Measurements from ENCODE around the gene PCOLCE2. TPM values are rescaled to one million over a fixed set of nuclear protein-coding genes. Genes with fewer than 3 reads are reported as not detected.

The PCOLCE2 gene
- total RNA-seq, 2 experiments from 2014 or later, result not detected

DNA sequence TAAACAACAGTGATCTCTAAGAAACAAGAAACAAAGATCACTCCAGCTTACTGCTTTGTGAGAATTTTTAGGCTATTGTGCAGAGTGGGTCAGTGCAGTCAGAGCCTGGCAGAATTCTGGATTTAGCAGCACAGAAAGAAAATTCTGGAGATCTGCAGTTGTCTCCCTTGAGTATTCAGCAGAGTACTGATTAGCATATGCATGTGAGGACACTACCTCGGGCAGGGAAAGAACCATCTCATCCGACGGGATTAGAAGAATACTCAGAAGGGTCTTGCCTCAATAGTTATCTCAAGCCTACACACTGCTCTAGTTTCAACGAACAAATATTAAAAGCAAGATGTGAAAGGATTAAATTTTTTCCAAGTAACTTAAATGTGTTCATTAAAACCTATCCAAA is 94.4 kb downstream of the PCOLCE2 start:
- TF ChIP-seq CTCF (conservative IDR thresholded peaks at IDR 0.05; ENCODE audit: low read length), result no peak
- TF ChIP-seq EZH2phosphoT487 (IDR thresholded peaks at IDR 0.05; ENCODE audit: borderline replicate concordance, low read depth, low read length), result no peak

GRCh38 chr3:142787719-142788118 is 101.2 kb downstream of the PCOLCE2 start:
- Histone ChIP-seq H3K36me3 (ENCODE audit: insufficient read depth, low read length) (no peaks in the 10 kb centered on the region), H3K27ac (ENCODE audit: low read depth, low read length, poor library complexity, severe bottlenecking) (no peak overlapping the region), H3K4me1 (ENCODE audit: insufficient read depth, low read length, poor library complexity, severe bottlenecking) (no peaks in the 10 kb centered on the region), H3K9me3 (ENCODE audit: low read length) (no peaks in the 10 kb centered on the region), H4K20me1 (ENCODE audit: insufficient read depth, low read length) (no peaks in the 10 kb centered on the region), H3K9me2 (ENCODE audit: insufficient read depth, low read length) (no peaks in the 10 kb centered on the region), H2AFZ (ENCODE audit: low read length) (no peak overlapping the region), H3K79me2 (ENCODE audit: insufficient read depth, low read depth, low read length) (no peaks in the 10 kb centered on the region), H3K4me2 (ENCODE audit: low read length) (no peak overlapping the region), H3K4me3 (ENCODE audit: low read depth, low read length, poor library complexity, severe bottlenecking) (no peak overlapping the region)
- ChIA-PET POLR2A (no interaction called here), CTCF (ENCODE audit: unreplicated experiment) (no interaction called here)
- BruUV-seq (replicated peaks), result no TSS peak
- no peak for DNase-seq (ENCODE audit: low spot score)
- intact Hi-C loops (cut with micrococcal nuclease; ENCODE audit: unreplicated experiment), result no loop called here
- TF ChIP-seq EZH2phosphoT487 (IDR thresholded peaks at IDR 0.05; ENCODE audit: borderline replicate concordance, low read depth, low read length) (no peak), CTCF (conservative IDR thresholded peaks at IDR 0.05; ENCODE audit: low read length) (no peak)

More for the DNA sequence above, 94.4 kb downstream of the PCOLCE2 start:
- H3K79me2 ChIP-seq (ENCODE audit: insufficient read depth, low read depth, low read length), result no peaks in the 10 kb centered on the region
- CTCF ChIA-PET (ENCODE audit: unreplicated experiment), result no interaction called here
- no peak overlapping the region for H2AFZ ChIP-seq (ENCODE audit: low read length)
- no peaks in the 10 kb centered on the region for H3K9me2 ChIP-seq (ENCODE audit: insufficient read depth, low read length)
- no TSS peak for BruUV-seq (replicated peaks)
- no peak overlapping the region for H3K4me3 ChIP-seq (ENCODE audit: low read depth, low read length, poor library complexity, severe bottlenecking)
- no peaks in the 10 kb centered on the region for H4K20me1 ChIP-seq (ENCODE audit: insufficient read depth, low read length)
- H3K4me1 ChIP-seq (ENCODE audit: insufficient read depth, low read length, poor library complexity, severe bottlenecking), result no peaks in the 10 kb centered on the region
- no peak overlapping the region for H3K4me2 ChIP-seq (ENCODE audit: low read length)
- no peaks in the 10 kb centered on the region for H3K36me3 ChIP-seq (ENCODE audit: insufficient read depth, low read length)
- H3K9me3 ChIP-seq (ENCODE audit: low read length), result no peaks in the 10 kb centered on the region
- intact Hi-C loops (cut with micrococcal nuclease; ENCODE audit: unreplicated experiment), result no loop called here
- POLR2A ChIA-PET, result no interaction called here
- DNase-seq (ENCODE audit: low spot score), result no peak
- H3K27ac ChIP-seq (ENCODE audit: low read depth, low read length, poor library complexity, severe bottlenecking), result no peak overlapping the region

DNA sequence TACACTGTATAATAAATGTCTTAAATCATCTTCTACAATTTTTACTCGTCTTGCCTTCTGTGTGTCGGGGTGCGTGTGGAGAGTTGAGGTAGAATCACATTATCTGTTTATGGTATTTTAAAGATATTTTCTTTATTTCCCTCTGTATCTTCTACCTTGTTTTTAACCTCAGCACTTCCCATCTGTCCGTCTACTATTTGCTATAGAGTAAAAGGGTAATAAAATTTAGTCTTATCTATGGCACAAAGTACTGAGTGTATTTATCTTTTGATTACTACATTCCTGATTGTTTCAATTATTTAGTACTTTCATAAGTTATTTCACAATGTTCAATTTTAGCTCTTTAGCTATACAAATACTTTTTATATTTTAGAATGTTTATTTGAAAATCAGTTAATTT is 102.9 kb downstream of the PCOLCE2 start:
- H3K27ac ChIP-seq (ENCODE audit: low read depth, low read length, poor library complexity, severe bottlenecking), result no peak overlapping the region
- intact Hi-C loops (cut with micrococcal nuclease; ENCODE audit: unreplicated experiment), result no loop called here
- no peak overlapping the region for H3K4me2 ChIP-seq (ENCODE audit: low read length)
- BruUV-seq (replicated peaks), result no TSS peak
- CTCF ChIA-PET (ENCODE audit: unreplicated experiment), result no interaction called here
- no peaks in the 10 kb centered on the region for H3K4me1 ChIP-seq (ENCODE audit: insufficient read depth, low read length, poor library complexity, severe bottlenecking)
- no peak overlapping the region for H2AFZ ChIP-seq (ENCODE audit: low read length)
- no peak for TF ChIP-seq EZH2phosphoT487 (IDR thresholded peaks at IDR 0.05; ENCODE audit: borderline replicate concordance, low read depth, low read length)
- TF ChIP-seq CTCF (conservative IDR thresholded peaks at IDR 0.05; ENCODE audit: low read length), result no peak
- no peaks in the 10 kb centered on the region for H3K36me3 ChIP-seq (ENCODE audit: insufficient read depth, low read length)
- H3K9me2 ChIP-seq (ENCODE audit: insufficient read depth, low read length), result no peaks in the 10 kb centered on the region
- DNase-seq (ENCODE audit: low spot score), result no peak
- POLR2A ChIA-PET, result no interaction called here
- H3K4me3 ChIP-seq (ENCODE audit: low read depth, low read length, poor library complexity, severe bottlenecking), result no peak overlapping the region
- H3K79me2 ChIP-seq (ENCODE audit: insufficient read depth, low read depth, low read length), result no peaks in the 10 kb centered on the region
- no peaks in the 10 kb centered on the region for H3K9me3 ChIP-seq (ENCODE audit: low read length)
- H4K20me1 ChIP-seq (ENCODE audit: insufficient read depth, low read length), result no peaks in the 10 kb centered on the region
